Stomach smooth muscle (tissue), 2 donors: ENCODE measurements around the gene EOLA1.
"Not testable (repeated sequence)": the region's sequence is repeated elsewhere in the genome, so short reads cannot be mapped to it uniquely, and the experiment has no call there.

Experiments
- H3K27ac ChIP-seq: one replicate; pipeline ENCODE4 v1.7.0; 2013; ENCODE audit warnings: mild to moderate bottlenecking, low read length, inconsistent platforms
- H3K27me3 ChIP-seq, 2 donors: one replicate each; pipeline ENCODE4 v1.7.0; 2013; ENCODE audit warnings: low read length in 2 of 2; ENCODE audit not compliant: insufficient read depth in 2 of 2, control insufficient read depth in 1 of 2
- H3K36me3 ChIP-seq, 2 donors: one replicate each; pipeline ENCODE4 v1.7.0; 2013; ENCODE audit warnings: low read length in 2 of 2; ENCODE audit not compliant: control insufficient read depth in 2 of 2, insufficient read depth in 2 of 2
- H3K4me1 ChIP-seq: one replicate; pipeline ENCODE4 v1.7.0; 2013; ENCODE audit warnings: low read length; ENCODE audit not compliant: control insufficient read depth, insufficient read depth
- H3K4me3 ChIP-seq, 2 donors: one replicate each; pipeline ENCODE4 v1.7.0; 2013; ENCODE audit warnings: low read length in 2 of 2
- H3K9ac ChIP-seq, 2 donors: one replicate each; pipeline ENCODE4 v1.7.0; 2013; ENCODE audit warnings: low read length in 2 of 2, mild to moderate bottlenecking in 1 of 2
- H3K9me3 ChIP-seq, 2 donors: one replicate each; pipeline ENCODE4 v1.7.0; 2013; ENCODE audit warnings: low read length in 2 of 2; ENCODE audit not compliant: control insufficient read depth in 2 of 2
- donor health status: healthy.
- donor health status: Pancreatic carcinoma.

The EOLA1 gene

GRCh38 chrX:149570668-149571067 lies 29.9 kb downstream of the EOLA1 start:
- no peaks in the 10 kb centered on the region for H3K27me3 ChIP-seq
- H3K9ac ChIP-seq, result no peak overlapping the region
- H3K4me3 ChIP-seq, result no peak overlapping the region
- no peak overlapping the region for H3K27ac ChIP-seq
- no peaks in the 10 kb centered on the region for H3K9me3 ChIP-seq
- no peaks in the 10 kb centered on the region for H3K36me3 ChIP-seq
- H3K4me1 ChIP-seq, result peaks cover 5% of the 10 kb centered on the region

- H3K27me3 ChIP-seq, result no peaks in the 10 kb centered on the region
- no peak overlapping the region for H3K4me3 ChIP-seq
- H3K4me1 ChIP-seq, result peaks cover 5% of the 10 kb centered on the region
- H3K36me3 ChIP-seq, result no peaks in the 10 kb centered on the region
- H3K9ac ChIP-seq, result no peak overlapping the region
- H3K27ac ChIP-seq, result no peak overlapping the region
- no peaks in the 10 kb centered on the region for H3K9me3 ChIP-seq
Measured at GRCh38 chrX:149571770-149572169, 31.0 kb downstream of the EOLA1 start.

GRCh38 chrX:149572743-149573142 lies 31.9 kb downstream of the EOLA1 start:
- Histone ChIP-seq H3K4me1 (peaks cover 5% of the 10 kb centered on the region), H3K36me3 (no peaks in the 10 kb centered on the region), H3K27me3 (no peaks in the 10 kb centered on the region), H3K4me3 (no peak overlapping the region), H3K9me3 (no peaks in the 10 kb centered on the region), H3K9ac (no peak overlapping the region), H3K27ac (no peak overlapping the region)

- not testable (repeated sequence) for H3K4me1 ChIP-seq, H3K36me3 ChIP-seq, H3K9me3 ChIP-seq, H3K27me3 ChIP-seq, H3K27ac ChIP-seq, H3K4me3 ChIP-seq, H3K9ac ChIP-seq
Measured at GRCh38 chrX:149573456-149573855, 32.6 kb downstream of the EOLA1 start.

DNA sequence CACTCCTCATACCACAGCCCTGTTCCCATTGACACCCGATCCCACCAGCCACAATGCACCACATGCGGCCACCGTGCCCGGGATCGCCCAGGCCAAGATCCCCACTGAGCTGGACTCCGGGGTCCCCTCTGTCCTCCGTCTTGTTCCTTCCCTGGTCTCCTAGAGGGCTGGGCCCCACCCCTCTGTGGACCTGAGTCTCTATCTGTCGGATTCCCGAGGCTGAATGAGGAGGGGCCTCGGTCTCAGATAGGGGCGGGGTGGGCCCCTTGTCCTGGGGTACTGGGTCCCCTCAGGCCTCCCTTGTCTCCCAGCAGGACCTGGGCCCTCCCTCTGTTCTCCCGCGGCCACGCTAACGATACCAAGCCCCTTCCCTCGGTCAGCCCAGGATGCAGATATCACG lies 44.8 kb downstream of the EOLA1 start:
- not testable (repeated sequence) for H3K9ac ChIP-seq, H3K36me3 ChIP-seq, H3K27me3 ChIP-seq, H3K27ac ChIP-seq, H3K4me3 ChIP-seq, H3K4me1 ChIP-seq, H3K9me3 ChIP-seq

DNA sequence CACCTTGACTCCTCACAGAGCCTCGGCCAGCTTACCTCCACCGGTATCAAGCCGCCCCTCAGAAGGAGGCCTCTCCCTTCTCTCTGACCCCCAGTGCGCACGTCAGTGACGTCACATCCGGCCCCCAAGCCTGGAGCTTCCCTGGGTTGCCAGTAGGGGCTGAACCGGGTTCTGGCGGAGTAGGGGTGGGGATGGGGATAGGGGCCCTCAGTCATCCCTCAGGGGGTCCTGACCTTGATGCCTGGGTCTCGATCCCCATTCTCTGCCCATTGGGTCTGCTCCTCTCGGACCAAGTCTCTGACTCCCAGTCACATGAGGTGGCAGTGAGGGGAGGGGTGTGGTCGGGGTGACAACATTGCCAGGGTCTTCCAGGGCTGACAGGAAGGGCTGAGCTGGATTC lies 46.5 kb downstream of the EOLA1 start, which contains the start of gene MAGEA9B:
TSS of gene MAGEA9B (minus strand) at position 101 of the 400 bp plus-strand sequence. CDS start 4,280 bp downstream, outside the sequence.
- H3K4me1 ChIP-seq, H3K9me3 ChIP-seq, H3K27ac ChIP-seq, H3K36me3 ChIP-seq, H3K4me3 ChIP-seq, H3K27me3 ChIP-seq, H3K9ac ChIP-seq: not testable (repeated sequence)

GRCh38 chrX:149590993-149591392 lies 50.2 kb downstream of the EOLA1 start:
- H3K4me1 ChIP-seq, H3K27me3 ChIP-seq, H3K9me3 ChIP-seq, H3K9ac ChIP-seq, H3K27ac ChIP-seq, H3K36me3 ChIP-seq, H3K4me3 ChIP-seq: not testable (repeated sequence)

DNA sequence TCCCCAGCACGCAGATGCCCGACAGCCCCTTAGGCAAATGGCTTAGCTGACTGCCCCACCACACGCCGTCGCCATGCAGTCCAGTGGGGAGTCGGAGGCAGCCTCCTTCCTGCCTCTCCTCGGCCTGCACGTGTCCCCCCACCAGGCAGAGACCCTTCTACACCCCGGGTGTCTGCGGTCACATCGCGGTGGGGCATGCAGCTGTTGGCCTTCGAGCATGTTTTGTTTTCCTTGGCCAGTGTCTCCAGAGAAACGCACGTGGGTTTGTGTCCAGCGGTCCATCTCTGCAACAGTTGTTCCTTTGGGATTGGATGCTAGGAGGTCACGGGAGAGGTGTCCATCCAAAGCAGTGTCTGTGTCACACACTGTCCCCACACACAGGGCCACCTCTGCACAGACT lies 54.4 kb downstream of the EOLA1 start, which contains the start of gene HSFX2:
TSS of gene HSFX2 (minus strand) at position 101 of the 400 bp plus-strand sequence. CDS start 614 bp downstream, outside the sequence.
- H3K9ac ChIP-seq, H3K4me3 ChIP-seq, H3K27ac ChIP-seq, H3K27me3 ChIP-seq, H3K9me3 ChIP-seq, H3K4me1 ChIP-seq, H3K36me3 ChIP-seq: not testable (repeated sequence)

- not testable (repeated sequence) for H3K27ac ChIP-seq, H3K4me1 ChIP-seq, H3K9ac ChIP-seq, H3K27me3 ChIP-seq, H3K4me3 ChIP-seq, H3K36me3 ChIP-seq, H3K9me3 ChIP-seq
Measured at GRCh38 chrX:149595943-149596342, 55.1 kb downstream of the EOLA1 start.
